Measurements from ENCODE around the gene ADSL.
A peak's percentile ranks its signal among the peaks of the same experiment; 100 is the strongest.
"Not testable (repeated sequence)": the region's sequence is repeated elsewhere in the genome, so short reads cannot be mapped to it uniquely, and the experiment has no call there.

The ADSL gene
- 12.0 to 32.9 (median 27.3) reads per million in 4 donors for total RNA-seq

DNA sequence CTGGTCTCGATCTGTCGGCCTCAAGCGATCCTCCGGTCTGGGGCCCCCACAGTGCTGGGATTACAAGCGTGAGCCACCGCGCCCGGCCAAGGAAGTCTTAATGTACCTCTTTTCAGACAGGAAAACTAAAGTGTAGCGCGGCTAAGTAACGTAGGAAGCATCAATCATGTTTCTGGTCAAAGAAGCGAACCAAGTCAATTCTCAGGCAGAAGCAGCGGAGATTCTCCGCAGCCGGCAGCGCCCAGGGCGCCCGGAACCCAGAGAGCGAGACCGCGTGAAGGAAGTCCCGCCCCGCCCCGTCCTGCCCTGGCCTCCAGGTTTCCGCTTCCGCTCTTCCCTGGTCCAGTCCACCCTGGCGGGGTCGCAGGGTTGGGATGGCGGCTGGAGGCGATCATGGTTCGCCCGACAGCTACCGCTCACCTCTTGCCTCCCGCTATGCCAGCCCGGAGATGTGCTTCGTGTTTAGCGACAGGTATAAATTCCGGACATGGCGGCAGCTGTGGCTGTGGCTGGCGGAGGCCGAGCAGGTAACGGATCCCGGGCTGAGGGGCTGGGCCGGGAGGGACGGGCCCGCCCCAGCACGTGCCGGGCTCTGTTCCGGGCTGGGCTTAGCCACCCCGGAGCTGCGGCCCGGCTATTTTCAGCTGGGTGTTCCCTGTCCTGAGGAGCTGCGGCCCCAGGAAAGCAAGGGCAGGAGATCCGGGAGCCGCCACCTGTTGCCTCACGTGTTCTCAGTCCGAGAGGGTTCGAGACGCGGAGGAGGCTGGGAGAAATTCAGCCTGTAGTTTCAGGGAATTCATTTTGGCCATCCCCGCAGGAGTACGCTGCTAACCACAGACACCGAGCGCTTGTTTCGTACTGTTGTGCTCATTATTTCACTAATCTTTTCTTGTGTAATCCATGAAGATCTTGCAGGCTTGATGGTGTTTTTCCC lies at the start of gene ADSL:
ADSL (plus strand) TSS at position 316 of the 934 bp plus-strand sequence; CDS start at position 375, 59 bp downstream.
- DNase-seq, result peak; percentile 65 to 88 (median 77)

DNA sequence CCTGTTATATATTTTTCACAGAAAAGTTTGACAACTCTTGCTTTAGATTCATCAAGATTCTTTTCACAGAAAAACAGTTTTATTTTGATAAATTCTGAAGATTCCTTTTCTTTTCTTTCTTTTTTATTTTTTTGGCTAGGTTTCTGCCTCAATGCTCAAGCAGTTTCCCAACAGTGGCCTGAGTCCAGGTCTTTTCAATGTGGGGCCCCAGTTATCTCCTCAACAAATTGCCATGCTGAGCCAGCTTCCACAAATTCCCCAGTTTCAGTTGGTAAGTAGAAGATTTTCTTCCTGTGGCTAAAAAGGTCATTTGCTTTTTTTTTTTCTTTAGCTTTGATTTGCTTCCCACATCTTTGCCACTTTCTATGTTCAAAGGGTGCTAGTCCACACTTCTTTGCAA lies 46.0 kb upstream of the ADSL start:
- no peak for DNase-seq

DNA sequence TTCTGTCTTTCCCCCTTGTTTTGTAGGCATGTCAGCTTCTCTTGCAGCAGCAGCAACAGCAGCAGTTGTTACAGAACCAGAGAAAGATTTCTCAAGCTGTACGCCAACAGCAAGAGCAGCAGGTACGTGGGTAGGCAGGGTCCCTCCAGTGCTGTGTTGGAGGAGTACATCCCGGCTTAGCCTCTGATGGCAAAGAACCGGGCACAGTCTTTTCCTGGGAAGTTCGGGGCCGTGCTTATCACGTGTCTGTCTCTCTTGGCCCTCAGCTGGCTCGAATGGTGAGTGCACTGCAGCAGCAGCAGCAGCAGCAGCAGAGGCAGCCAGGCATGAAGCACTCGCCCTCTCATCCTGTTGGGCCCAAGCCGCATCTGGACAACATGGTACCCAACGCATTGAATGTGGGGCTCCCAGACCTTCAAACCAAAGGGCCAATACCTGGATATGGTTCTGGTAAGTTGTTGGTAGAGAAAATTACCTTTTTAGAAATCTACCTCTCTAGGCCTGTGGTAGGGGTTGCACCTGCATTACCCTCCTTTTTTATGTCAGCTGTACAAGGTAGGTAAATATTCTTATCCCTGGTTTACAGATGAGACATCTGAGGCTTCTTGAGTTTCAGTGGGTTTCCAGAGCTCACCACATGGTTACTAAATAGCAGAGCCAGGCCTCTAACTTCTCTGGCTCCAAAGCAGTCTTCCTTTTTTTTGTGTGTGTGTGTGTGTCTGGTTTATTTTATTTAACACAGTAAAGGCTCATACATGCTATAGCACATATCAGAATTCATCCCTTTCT lies 45.2 kb upstream of the ADSL start:
- no peak for DNase-seq

DNA sequence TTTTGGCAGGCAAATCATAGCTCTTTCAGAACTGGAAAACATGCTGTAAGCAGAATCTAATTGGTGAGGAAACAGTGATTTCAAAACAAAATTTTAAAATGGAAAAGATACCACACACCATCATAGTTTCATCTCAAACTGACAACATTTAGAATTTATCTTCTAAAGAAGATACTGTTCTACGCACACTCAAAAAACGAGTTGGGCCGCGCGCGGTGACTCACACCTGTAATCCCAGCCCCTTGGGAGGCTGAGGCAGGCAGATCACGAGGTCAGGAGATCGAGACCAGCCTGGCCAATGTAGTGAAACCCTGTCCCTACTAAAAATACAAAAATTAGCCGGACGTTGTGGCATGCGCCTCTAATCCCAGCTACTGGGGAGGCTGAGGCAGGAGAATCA lies 44.2 kb upstream of the ADSL start:
- no peak for DNase-seq

DNA sequence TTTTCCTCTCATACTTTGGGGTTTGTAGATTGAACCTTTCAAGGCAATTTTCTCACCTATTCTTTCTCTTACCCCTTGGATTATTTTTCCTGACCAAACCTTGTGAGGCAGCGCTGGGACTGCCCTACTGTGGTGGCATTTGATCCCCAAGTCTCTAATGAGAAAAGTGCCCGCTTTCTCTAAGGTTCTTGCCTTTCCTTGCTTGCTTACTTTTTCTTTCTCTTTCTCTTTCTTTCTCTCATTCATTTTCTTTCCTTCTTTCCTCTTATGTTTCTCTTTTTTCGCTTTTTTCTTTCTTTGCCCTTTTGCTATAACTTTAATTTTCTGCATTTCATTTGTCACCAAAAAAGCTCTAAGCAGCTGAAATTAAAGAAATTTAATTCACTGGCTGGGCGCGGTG lies 40.7 kb upstream of the ADSL start:
- no peak for DNase-seq

DNA sequence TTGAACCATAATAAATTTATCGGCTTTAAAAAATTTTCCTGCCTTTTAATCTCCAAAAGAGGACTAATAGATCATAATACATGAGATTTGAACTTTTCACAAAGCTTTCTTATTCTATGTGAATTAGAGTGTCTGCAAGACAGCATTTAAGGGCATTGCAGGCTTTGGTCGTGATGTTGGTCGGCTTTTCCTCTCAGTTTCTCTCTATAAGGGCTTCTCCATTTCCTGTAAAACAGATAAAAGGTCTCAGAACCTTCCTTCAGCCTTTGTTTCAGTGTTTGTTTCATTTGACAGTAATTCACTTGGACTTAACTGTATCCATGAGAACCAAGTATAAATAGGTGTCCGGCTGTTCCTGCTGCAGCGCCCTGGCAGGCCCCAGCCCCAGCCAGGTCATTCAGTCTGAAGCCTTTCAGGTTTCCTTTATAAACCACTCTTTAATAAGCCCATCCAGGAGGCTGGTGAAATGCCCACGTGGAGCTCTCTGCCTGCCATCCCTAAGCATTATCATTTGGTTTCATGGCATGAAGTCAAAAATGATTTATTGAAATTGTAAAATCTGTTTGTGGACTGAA lies 37.2 kb upstream of the ADSL start:
- no peak for DNase-seq

DNA sequence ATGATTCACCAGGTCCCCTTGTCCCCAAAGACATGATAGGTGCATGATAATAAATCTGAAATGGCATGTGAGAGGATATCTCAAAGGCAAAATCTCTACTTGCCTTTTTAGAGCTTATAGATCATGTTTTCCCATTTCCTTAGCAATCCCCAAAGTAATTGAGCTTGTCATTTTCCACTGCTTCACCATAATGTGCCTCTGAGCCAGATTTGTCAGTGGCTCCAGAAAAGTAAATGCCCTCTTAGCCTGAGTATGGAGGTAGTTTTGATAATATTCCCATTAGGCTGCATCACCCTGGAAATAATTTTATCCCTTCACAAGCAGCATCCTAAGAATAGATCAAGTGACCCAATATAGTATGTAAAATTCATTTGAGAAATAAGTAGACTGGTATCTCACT lies 36.7 kb upstream of the ADSL start:
- no peak for DNase-seq

DNA sequence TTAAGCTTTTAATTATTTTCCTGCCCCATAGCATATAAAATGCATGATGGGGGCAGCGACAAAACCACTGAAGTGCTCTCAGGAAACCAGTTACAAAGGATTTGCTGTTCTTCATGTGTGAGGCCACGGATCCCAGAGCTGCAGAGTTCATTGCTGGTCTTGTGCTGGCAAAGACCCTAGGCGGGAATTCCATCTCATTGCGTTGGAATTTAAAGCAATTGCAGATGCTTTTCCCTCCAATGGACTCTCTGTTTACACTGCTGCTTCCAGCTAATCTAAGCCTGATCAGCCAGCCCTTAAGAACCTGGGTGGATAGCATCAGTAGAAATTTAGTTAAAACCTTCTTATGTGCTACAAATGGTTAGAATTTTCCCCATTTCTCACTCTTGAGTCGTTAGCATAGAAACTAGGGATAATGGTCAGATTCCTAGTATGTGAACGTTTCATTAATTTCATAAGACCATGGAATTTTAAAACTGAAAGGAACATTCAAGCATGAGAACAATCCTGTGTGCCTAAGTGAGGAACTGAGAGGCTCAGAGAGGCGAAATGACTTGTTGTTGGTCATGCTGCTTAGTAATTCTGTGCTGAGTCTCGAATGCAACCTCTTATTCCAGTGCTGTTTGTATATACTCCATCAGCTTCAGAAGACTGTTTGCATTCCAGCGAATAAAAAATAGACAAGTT lies 36.1 kb upstream of the ADSL start:
- DNase-seq, result no peak

DNA sequence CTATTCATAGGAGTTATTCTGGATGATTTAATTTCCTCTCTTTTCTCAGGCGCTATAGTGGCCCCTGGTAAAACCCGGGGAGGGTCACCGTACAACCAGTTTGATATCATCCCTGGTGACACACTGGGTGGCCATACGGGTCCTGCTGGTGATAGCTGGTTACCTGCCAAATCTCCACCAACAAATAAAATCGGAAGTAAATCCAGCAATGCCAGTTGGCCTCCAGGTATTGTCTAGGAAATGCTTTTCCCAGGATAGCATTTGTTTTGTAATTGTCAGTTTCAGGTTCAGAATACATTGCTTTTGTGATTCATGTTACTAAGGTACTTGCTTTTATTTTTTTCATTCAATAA lies 35.6 kb upstream of the ADSL start:
- DNase-seq, result no peak

DNA sequence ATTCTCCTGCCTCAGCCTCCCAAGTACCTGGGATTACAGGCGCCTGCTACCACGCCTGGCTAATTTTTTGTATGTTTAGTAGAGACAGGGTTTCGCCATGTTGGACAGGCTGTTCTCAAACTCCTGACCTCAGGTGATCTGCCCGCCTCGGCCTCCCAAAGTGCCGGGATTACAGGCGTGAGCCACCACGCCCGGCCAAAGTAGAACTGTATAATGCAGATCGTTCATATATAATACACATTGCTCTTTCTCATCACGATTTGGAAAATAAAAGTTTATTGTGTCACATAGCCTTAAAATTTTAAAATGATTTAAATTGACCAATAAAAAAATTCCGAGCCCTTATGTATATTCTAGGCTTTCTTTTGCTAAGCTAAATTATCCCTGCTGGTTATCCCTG lies 34.7 kb upstream of the ADSL start:
- not testable (repeated sequence) for DNase-seq

DNA sequence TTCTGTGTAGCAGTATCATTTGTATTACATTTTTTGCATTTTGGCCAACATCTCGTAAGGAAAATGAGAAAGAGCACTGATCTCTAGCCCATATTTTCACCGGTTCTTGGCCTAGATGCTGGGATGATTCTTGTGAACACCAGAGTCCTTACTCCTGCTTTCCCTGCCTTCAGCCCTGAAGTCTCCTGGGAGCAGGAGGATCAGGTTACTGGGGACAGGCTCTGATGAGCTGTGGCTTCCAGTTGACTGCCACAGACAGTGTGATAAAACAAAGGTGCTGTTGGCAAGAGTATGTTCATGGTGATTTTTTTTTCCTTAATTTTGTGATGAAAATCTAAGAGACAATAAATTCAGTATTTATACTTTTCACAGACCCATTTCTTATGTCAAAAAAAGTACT lies 34.2 kb upstream of the ADSL start:
- no peak for DNase-seq

DNA sequence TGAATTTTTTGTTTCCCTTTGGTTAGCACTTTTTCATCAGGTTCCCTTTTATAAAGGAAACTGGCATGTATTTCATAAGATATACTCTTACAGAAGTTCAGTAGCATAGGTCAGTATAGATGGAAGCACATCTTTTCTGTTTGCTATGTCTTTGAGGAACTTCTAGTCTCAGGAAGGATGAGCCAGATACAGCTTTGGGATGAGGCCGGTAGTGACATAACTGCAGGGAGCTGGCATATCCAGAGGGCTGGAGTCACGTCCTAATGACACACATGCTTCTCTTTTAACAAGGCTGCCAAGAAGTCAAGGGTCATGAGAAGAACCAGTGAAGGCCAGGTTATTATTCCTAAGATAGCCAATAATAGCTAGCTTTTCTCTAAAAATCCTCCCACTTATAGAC lies 33.3 kb upstream of the ADSL start:
- DNase-seq, result no peak

DNA sequence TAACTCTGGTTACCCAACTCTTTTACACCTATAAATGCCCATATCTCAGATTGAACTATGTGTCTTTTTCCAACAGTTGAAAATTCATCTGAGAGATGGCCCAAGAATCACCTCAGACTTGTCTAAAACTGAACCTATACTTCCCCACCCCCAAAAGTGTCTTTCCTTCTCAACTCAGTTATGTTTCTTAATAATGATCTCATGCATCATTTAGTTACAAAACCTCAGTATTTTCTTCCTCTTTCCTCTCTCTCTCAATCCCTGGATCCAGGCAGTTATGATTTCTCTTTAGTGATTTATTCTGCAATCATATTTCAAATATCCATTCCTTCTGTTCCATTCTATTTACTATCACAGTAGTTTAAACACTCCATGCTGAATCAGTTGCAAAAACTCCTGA lies 32.3 kb upstream of the ADSL start:
- DNase-seq, result no peak

DNA sequence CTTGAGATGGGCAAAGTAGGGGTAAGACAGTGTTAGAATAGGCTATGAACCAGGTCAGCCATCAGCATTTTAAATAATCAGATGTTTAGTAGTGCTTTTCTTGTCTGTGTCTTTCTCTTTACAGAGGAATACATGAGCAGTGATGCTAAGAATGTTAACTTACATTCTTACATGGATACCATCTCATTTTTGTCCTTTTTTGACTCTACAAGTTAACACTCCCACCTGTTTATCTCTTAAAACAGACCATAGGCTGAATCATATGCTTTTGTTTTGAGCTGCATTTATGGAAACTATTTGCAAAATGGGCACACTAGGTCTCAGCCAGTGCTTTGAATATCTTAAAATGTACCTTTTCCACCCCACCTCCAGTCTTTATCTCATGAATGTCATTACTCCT lies 25.6 kb upstream of the ADSL start:
- DNase-seq, result no peak

DNA sequence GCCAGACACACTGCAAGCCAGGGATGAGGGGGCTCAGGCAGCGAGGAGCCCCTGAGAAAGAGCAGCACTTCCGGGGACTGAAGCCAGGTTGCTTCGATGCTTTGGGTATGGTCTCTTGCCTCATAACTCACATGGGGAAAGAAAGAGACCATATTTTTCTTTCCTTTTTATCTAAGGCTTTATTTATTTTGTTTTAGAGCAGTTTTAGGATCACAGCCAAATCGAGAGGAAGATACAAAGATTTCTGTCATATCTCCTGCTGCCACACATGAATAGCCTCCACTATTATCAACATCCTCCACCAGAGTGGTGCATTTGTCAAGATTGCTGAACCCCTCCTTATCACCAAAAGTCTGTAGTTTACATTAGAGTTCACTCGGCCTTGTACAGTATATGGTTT lies 24.3 kb upstream of the ADSL start:
- no peak for DNase-seq

DNA sequence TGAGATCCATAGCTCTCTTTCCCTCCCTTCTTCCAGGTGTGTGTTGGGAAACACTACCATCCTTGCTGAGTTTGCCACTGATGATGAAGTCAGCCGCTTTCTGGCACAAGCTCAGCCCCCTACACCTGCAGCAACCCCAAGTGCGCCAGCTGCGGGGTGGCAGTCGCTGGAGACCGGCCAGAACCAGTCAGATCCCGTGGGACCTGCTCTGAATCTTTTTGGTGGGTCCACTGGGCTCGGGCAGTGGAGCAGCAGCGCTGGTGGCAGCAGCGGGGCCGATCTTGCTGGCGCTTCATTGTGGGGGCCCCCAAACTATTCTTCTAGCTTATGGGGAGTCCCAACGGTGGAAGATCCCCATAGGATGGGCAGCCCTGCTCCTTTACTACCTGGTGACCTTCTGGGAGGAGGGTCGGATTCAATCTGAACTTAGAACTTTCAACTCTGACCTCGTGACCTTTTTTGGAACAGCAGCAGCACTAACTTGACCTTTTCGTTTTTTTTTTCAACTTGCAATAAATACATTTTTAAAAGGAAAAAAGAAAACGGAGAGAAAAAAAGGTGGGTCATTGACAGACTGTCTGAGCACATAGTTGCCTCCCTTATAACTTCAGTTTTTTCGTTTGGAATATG lies 23.4 kb upstream of the ADSL start:
- DNase-seq, result no peak

DNA sequence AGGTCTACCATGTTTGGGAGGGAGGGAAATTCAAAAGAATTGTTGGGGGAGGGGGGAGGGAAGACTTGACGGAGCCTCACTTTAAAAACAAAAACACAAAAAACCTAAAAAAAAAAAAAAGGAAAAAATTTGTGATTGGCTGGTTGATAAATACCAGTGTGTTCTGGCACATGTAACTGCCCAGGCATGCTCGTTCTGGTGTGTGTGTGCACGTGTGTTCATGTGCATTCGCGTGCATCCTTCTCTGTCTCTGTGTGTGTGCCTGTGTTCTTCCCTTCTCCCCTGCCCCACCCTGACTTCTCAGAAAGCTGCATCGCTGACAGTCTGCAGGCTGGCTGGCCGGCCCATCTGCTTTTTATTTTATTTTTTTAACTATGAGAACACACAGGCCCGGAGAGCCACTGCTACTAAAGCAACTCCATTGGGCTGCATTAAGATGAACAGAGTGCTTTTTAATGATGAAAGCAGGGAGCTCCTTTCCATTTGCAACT lies 22.6 kb upstream of the ADSL start:
- DNase-seq, result peak in 1 of 5 donors; percentile 76

DNA sequence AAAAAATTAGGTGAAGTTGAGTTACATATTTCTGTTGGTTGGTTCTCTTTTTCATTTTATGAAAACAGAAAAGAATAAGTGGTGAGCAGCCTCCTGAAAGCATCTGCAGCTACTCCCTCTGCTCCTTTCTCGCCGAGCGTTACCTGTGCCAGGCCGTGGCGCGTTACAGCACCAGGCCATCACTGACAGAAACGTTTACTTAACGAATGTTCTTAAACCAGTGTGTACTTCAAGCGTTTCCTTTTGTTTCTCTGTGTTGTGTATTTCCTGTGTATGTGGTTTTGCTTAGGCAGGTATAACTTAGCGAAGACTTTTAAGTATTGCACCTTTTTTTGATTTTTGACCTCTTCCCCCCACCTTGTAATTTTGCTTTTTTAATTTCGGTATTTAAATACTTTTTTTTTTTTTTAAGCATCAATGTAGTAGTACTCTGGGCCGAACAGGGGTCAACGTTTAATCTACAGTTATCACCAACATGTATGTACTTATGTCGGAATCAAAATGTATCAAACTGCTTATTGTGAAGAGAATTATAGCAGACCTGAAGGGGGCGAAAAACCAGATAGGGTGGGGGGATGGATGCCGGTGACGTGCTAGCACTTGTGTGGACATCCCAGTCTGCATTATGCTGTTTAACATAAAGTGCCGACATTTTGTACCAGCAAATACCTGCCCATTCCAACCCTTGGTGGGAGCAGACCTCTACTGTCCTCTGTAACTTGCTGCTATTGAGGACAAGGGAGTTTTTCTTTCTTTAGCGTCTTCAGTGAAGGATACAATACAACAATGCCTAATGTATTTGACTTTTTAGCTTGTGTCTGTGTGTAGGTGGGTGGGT lies 21.6 kb upstream of the ADSL start:
- DNase-seq, result peak in 3 of 5 donors; percentile 45 to 81 (median 50)

DNA sequence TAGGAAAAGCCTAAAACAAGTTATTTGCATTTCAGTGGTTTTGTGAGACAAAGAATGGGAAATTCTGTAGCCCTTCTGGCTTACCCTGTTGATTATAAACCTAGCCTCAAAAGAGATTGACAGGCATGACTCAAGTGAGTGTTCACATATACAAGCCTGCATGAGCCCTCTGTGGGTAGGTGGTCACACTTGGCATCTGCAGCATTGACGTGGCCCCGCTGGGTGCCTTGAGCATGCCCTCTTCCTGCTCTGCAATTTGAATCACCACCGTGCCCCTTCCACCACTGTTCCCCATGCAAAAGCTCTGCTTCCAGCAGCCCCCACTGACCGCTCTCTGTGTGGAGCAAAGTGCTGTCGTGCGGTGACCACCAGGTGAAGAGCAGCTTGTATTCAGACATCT lies 21.0 kb upstream of the ADSL start:
- DNase-seq, result peak in 2 of 5 donors; percentile 24 to 69

DNA sequence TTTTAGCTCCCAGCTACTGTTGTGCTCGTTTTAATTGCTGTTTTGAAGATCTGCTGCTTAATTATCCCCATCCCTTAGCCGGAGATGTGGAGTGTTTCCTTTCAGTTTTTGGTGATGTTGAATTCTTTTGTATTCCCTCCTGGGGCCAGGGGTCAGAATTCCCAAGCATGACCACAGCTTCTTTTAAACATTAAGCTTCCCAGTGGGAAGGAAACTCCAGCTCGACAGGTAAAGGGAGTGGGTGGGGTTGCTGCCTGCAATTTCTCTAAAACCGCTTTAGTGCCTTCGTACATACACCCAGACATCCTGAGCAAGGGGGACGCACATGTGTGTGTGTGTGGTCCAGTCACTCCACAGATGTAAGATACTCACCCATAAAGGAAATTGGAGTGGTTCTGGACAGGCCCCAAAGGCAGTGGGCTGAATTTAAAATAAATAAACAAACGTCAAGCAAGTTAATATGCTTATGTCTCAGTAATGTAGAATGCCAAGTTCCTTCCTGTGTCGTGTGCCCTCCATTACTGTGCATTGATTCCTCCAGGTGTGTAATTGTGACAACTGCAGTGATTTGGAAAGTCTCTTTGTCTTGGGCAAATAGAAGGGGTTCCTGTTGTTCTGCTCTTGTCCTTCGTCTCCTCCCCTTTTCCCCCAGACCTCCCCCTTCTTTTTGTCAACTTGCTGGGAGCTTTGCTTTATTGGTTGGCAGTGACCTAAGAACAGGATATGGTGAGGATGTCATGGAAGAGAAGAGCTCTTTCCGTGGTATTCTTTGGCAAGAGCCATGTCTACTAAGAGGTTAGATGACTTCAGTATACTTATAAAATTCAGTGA lies 19.2 kb upstream of the ADSL start:
- no peak for DNase-seq

All from T-helper 1 cell (primary cell).